HEK293T (cell line): ENCODE results near the gene OMG.

ENCODE experiments used
- CTCF ChIA-PET: fragments of 350-600 bp; formaldehyde crosslinking; extraction: SDS; loops from one replicate; lab custom pipeline; 2021; ENCODE audit warnings: antibody characterized with exemption, inconsistent platforms; lab: Yijun Ruan, JAX
- POLR2A ChIA-PET: fragments of 350-600 bp; formaldehyde crosslinking; extraction: SDS; loops from one replicate; lab custom pipeline; 2020; ENCODE audit warnings: antibody characterized with exemption, inconsistent platforms; lab: Yijun Ruan, JAX
- DNase-seq: peaks from one replicate; pipeline ENCODE4 v3.0.0; 2012; ENCODE audit warnings: mixed read lengths; ENCODE audit errors: extremely low spot score
- ARNT ChIP-seq: fragments of 450-650 bp; IDR thresholded peaks from 2 replicates; pipeline ENCODE4 v1.6.1; 2017; ENCODE audit warnings: mild to moderate bottlenecking
- BHLHE40 ChIP-seq: fragments of 450-650 bp; IDR thresholded peaks from 2 replicates; pipeline ENCODE4 v1.6.1; 2016; ENCODE audit warnings: mild to moderate bottlenecking, moderate library complexity, borderline replicate concordance
- CTBP1 ChIP-seq: fragments of 450-650 bp; IDR thresholded peaks from 2 replicates; pipeline ENCODE4 v1.6.1; 2016; ENCODE audit warnings: borderline replicate concordance
- ELF4 ChIP-seq: fragments of 450-650 bp; IDR thresholded peaks from 2 replicates; pipeline ENCODE4 v1.6.1; 2017; ENCODE audit warnings: antibody characterized with exemption
- FOXA1 ChIP-seq: fragments of 450-650 bp; IDR thresholded peaks from 2 replicates; pipeline ENCODE4 v1.6.1; 2016; ENCODE audit warnings: mild to moderate bottlenecking
- FOXK2 ChIP-seq: fragments of 450-650 bp; IDR thresholded peaks from 2 replicates; pipeline ENCODE4 v1.6.1; 2016; ENCODE audit warnings: mild to moderate bottlenecking
- FOXM1 ChIP-seq: fragments of 450-650 bp; IDR thresholded peaks from 2 replicates; pipeline ENCODE4 v1.6.1; 2017; ENCODE audit warnings: mild to moderate bottlenecking, borderline replicate concordance
- HDGF ChIP-seq: fragments of 450-650 bp; IDR thresholded peaks from 2 replicates; pipeline ENCODE4 v1.6.1; 2017; ENCODE audit warnings: antibody characterized with exemption, borderline replicate concordance
- L3MBTL2 ChIP-seq: fragments of 450-650 bp; conservative IDR thresholded peaks from 2 replicates; pipeline ENCODE4 v1.6.1; 2016; ENCODE audit warnings: mild to moderate bottlenecking
- LEF1 ChIP-seq: fragments of 450-650 bp; IDR thresholded peaks from 2 replicates; pipeline ENCODE4 v1.6.1; 2017; ENCODE audit warnings: mild to moderate bottlenecking, borderline replicate concordance
- NFRKB ChIP-seq: fragments of 450-650 bp; IDR thresholded peaks from 2 replicates; pipeline ENCODE4 v1.6.1; 2016; ENCODE audit warnings: mild to moderate bottlenecking, moderate library complexity
- SP1 ChIP-seq: fragments of 450-650 bp; IDR thresholded peaks from 2 replicates; pipeline ENCODE4 v1.6.1; 2017
- SUZ12 ChIP-seq: fragments of 450-650 bp; IDR thresholded peaks from 2 replicates; pipeline ENCODE4 v1.6.1; 2016; ENCODE audit warnings: mild to moderate bottlenecking
- TARDBP ChIP-seq: fragments of 450-650 bp; IDR thresholded peaks from 2 replicates; pipeline ENCODE4 v1.6.1; 2016
- ZNF384 ChIP-seq: fragments of 450-650 bp; IDR thresholded peaks from 2 replicates; pipeline ENCODE4 v1.6.1; 2016
- TF ChIP-seq, protein P1 (sequence below): fragments of 450-650 bp; IDR thresholded peaks from 2 replicates; pipeline ENCODE4 v1.6.1; 2016

The OMG gene

DNA sequence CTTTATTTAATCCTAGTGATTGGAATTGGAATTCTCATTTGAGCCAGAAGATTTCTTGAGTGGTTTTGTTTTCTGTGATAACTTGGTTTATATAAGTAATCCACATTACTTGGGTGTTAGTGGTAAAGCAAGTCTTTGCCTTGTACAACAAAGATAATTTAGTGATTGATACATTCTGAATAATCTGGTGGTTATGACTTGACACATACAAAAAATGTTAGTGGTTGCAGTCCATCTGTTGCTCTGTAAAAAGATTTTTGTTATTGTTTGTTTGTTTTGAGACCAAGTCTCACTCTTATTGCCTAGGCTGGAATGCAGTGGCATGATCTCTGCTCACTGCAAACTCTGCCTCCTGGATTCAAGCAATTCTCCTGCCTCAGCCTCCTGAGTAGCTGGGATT is 13.2 kb downstream of the OMG start:
- DNase-seq, result no peak
- TF ChIP-seq FOXK2 (no peak), SUZ12 (no peak), SP1 (no peak), ZNF384 (no peak), ELF4 (no peak), LEF1 (no peak), CTBP1 (no peak), TARDBP (no peak), L3MBTL2 (no peak), HDGF (no peak), ARNT (no peak), BHLHE40 (no peak), NFRKB (no peak), FOXA1 (no peak), FOXM1 (no peak)
- TF ChIP-seq, protein P1, sequence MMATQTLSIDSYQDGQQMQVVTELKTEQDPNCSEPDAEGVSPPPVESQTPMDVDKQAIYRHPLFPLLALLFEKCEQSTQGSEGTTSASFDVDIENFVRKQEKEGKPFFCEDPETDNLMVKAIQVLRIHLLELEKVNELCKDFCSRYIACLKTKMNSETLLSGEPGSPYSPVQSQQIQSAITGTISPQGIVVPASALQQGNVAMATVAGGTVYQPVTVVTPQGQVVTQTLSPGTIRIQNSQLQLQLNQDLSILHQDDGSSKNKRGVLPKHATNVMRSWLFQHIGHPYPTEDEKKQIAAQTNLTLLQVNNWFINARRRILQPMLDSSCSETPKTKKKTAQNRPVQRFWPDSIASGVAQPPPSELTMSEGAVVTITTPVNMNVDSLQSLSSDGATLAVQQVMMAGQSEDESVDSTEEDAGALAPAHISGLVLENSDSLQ, result no peak
- CTCF ChIA-PET, result no interaction called here
- POLR2A ChIA-PET, result no interaction called here

DNA sequence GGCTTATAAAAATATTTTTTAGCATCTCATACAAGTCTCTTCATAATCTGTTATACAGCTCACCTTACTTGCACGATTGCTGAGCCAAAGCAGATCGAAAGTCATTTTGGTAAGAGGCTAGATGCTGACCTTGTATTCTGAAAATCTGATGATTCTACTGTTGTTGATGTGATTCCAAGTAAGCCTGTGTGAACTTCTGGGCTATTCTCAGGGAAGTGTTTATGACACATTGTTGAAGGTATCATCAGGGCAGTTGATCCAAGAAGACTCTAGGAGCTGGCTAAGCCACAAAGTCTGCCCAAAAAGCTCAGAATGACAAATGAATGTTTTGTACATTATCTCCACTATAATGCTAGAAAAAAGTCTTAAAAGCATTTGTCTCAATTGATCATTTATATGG is 16.0 kb downstream of the OMG start:
- DNase-seq, result no peak
- TF ChIP-seq FOXM1 (no peak), HDGF (no peak), BHLHE40 (no peak), SP1 (no peak), NFRKB (no peak), LEF1 (no peak), L3MBTL2 (no peak), CTBP1 (no peak), TARDBP (no peak), FOXK2 (no peak), ZNF384 (no peak), SUZ12 (no peak), FOXA1 (no peak)
- TF ChIP-seq, protein P1, result no peak
- CTCF ChIA-PET, result no interaction called here
- POLR2A ChIA-PET, result no interaction called here

DNA sequence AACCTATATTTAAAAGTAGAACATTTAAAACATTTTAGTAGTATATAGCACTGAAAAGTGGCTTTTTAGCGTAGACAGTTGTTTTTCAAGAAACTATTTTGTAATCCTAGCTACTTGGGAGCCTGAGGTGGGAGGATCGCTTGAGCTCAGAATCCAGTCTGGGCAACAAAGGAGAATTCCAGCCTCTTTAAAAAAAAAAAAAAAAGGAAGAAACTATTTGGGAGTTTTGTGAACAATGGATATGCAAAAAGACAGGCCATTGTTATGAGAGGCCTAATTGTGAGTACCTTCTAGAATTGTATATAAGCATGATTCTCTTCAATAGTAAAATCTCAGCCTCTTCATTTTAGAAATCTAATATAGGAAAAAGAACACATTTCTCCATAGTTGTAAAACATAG is 17.6 kb downstream of the OMG start:
- TF ChIP-seq, protein P1, result no peak
- TF ChIP-seq ZNF384 (no peak), FOXK2 (no peak), FOXM1 (no peak), HDGF (no peak), SUZ12 (no peak), CTBP1 (no peak), ELF4 (no peak), TARDBP (no peak), FOXA1 (no peak), L3MBTL2 (no peak), SP1 (no peak), ARNT (no peak)
- CTCF ChIA-PET, result no interaction called here
- POLR2A ChIA-PET, result no interaction called here
- DNase-seq, result no peak

DNA sequence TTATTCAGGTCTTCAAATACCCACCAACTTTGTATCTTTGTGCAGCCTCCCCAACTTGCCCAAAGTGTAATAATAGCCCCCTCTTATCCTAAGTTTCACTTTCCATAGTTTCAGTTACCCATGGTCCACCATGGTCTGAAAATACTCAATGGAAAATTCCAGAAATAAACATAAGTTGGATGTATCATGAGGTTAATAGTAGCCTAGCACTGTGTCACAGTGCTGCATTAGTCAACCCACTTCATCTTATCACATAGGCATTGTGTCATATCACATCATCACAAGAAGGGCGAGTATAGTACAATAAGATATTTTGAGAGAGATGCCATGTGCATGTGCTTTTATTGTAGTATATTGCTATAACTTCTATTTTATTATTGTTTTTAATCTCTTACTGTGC is 21.9 kb downstream of the OMG start:
- no peak for TF ChIP-seq L3MBTL2
- TF ChIP-seq, protein P1, result no peak
- no peak for TF ChIP-seq FOXA1
- TF ChIP-seq ARNT, result no peak
- TF ChIP-seq LEF1, result no peak
- no peak for TF ChIP-seq TARDBP
- TF ChIP-seq NFRKB, result no peak
- TF ChIP-seq HDGF, result no peak
- TF ChIP-seq FOXM1, result no peak
- TF ChIP-seq BHLHE40, result no peak
- no peak for TF ChIP-seq FOXK2
- no peak for TF ChIP-seq ELF4
- TF ChIP-seq CTBP1, result no peak
- no peak for TF ChIP-seq ZNF384
- TF ChIP-seq SP1, result no peak
- TF ChIP-seq SUZ12, result no peak
- ChIA-PET CTCF (no interaction called here), POLR2A (no interaction called here)
- DNase-seq, result no peak

DNA sequence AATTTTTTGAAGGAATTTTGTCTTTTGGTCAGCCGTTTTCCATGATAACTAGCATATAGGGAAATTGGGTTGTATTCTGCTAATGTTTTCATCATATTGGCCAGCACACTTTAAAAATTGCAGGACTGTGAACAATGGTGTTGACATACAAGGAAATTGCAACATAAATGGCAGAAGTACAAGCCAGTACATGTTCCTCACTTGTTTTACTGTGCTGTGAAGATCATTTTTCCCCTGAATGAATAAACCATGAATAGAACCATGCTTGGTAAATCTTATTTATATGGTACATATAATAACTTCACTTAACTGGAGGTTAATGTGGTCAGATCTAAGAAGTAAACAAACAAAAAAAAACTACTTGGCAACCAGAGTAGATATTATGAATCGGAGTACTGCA is 22.8 kb downstream of the OMG start:
- no peak for DNase-seq
- ChIA-PET CTCF (no interaction called here), POLR2A (no interaction called here)
- no peak for TF ChIP-seq TARDBP
- no peak for TF ChIP-seq NFRKB
- no peak for TF ChIP-seq FOXA1
- TF ChIP-seq SUZ12, result no peak
